DND-41 (cell line): ENCODE results near the gene FAM131A.

Experiments used
- CTCF ChIP-seq: IDR thresholded peaks from 2 replicates; pipeline ENCODE4 v1.5.1; 2012; ENCODE audit warnings: borderline replicate concordance, low read length, moderate library complexity, mild to moderate bottlenecking; ENCODE audit not compliant: poor library complexity, severe bottlenecking; ENCODE audit errors: extremely low read depth
- EZH2 ChIP-seq: IDR thresholded peaks from 3 replicates; pipeline ENCODE4 v1.6.1; 2012; ENCODE audit warnings: borderline replicate concordance, low read depth, mild to moderate bottlenecking, moderate library complexity, low read length, inconsistent platforms; ENCODE audit not compliant: severe bottlenecking

GRCh38 chr3:184372296-184372821, 35.0 kb downstream of the FAM131A start:
- TF ChIP-seq CTCF (no peak), EZH2 (no peak)
